Urinary bladder (tissue), 4 donors: ENCODE measurements around the gene TTLL11. TPM values are rescaled to one million over a fixed set of nuclear protein-coding genes. Genes with fewer than 3 reads are reported as not detected.

ENCODE experiments used
- DNase-seq: peaks from one replicate; pipeline ENCODE4 v3.0.0-alpha.2; 2015; ENCODE audit errors: extremely low spot score
- H3K27ac ChIP-seq: one replicate; pipeline ENCODE4 v1.5.1; 2013; ENCODE audit warnings: low read depth, mild to moderate bottlenecking, moderate library complexity
- H3K36me3 ChIP-seq: one replicate; pipeline ENCODE4 v1.6.1; 2013; ENCODE audit warnings: mild to moderate bottlenecking, moderate library complexity; ENCODE audit not compliant: insufficient read depth
- H3K4me1 ChIP-seq: one replicate; pipeline ENCODE4 v1.6.1; 2013; ENCODE audit warnings: mild to moderate bottlenecking, moderate library complexity; ENCODE audit not compliant: insufficient read depth
- H3K4me3 ChIP-seq: one replicate; pipeline ENCODE4 v1.5.1; 2013; ENCODE audit warnings: low read depth, low read length
- WGBS: extraction: QIAGEN DNeasy Blood & Tissue Kit; methylation state at CpG from one replicate; pipeline ENCODE4 v1.1.7; 2013; 5-methylcytosine and 5-hydroxymethylcytosine counted together
- polyA plus RNA-seq: library from polyadenylated mRNA; stranded (reverse); fragments of 200-250 nt; gene quantifications from one replicate; pipeline ENCODE4 v1.2.3, GENCODE V29; 2013
- total RNA-seq: library from RNA; depleted of rRNA; stranded (reverse); fragments of >200 nt; gene quantifications from one replicate; pipeline ENCODE4 v1.2.3, GENCODE V29; 2014
- donor health status: healthy with polysubstance abuse.
- donor health status: healthy.

TTLL11 gene
- total and polyA plus RNA-seq, 2 donors = 12.8 to 14.4 TPM

- no peaks in the 10 kb centered on the region for H3K36me3 ChIP-seq
- WGBS = 91% methylated on average over 3 of the region's 3 CpGs
- no peak overlapping the region for H3K27ac ChIP-seq
- H3K4me3 ChIP-seq = no peak overlapping the region
- H3K4me1 ChIP-seq = no peaks in the 10 kb centered on the region
- no peak for DNase-seq
Measured at GRCh38 chr9:121836366-121836885, 256.7 kb downstream of the TTLL11 start.

GRCh38 chr9:121835587-121836365 is 257.3 kb downstream of the TTLL11 start:
- Histone ChIP-seq H3K4me3 (no peak overlapping the region), H3K36me3 (no peaks in the 10 kb centered on the region), H3K4me1 (no peaks in the 10 kb centered on the region), H3K27ac (no peak overlapping the region)
- 87% methylated on average over 5 of the region's 5 CpGs for WGBS
- no peak for DNase-seq

GRCh38 chr9:121833061-121833460 is 260.0 kb downstream of the TTLL11 start:
- no peak for DNase-seq
- no peaks in the 10 kb centered on the region for H3K36me3 ChIP-seq
- 93% methylated on average over 9 of the region's 9 CpGs for WGBS

GRCh38 chr9:121831869-121832268 is 261.2 kb downstream of the TTLL11 start:
- 97% methylated on average over 3 of the region's 3 CpGs for WGBS
- DNase-seq = no peak
- no peak overlapping the region for H3K4me3 ChIP-seq
- no peaks in the 10 kb centered on the region for H3K4me1 ChIP-seq
- H3K36me3 ChIP-seq = no peaks in the 10 kb centered on the region
- H3K27ac ChIP-seq = no peak overlapping the region

More at GRCh38 chr9:121833061-121833460, 260.0 kb downstream of the TTLL11 start:
- H3K4me1 ChIP-seq = no peaks in the 10 kb centered on the region
- H3K4me3 ChIP-seq = no peak overlapping the region
- no peak overlapping the region for H3K27ac ChIP-seq

- Histone ChIP-seq H3K36me3 (no peaks in the 10 kb centered on the region), H3K4me1 (no peaks in the 10 kb centered on the region), H3K4me3 (no peak overlapping the region), H3K27ac (no peak overlapping the region)
- no peak for DNase-seq
- 91% methylated on average over 3 of the region's 3 CpGs for WGBS
Measured at GRCh38 chr9:121830441-121831140, 262.5 kb downstream of the TTLL11 start.

DNA sequence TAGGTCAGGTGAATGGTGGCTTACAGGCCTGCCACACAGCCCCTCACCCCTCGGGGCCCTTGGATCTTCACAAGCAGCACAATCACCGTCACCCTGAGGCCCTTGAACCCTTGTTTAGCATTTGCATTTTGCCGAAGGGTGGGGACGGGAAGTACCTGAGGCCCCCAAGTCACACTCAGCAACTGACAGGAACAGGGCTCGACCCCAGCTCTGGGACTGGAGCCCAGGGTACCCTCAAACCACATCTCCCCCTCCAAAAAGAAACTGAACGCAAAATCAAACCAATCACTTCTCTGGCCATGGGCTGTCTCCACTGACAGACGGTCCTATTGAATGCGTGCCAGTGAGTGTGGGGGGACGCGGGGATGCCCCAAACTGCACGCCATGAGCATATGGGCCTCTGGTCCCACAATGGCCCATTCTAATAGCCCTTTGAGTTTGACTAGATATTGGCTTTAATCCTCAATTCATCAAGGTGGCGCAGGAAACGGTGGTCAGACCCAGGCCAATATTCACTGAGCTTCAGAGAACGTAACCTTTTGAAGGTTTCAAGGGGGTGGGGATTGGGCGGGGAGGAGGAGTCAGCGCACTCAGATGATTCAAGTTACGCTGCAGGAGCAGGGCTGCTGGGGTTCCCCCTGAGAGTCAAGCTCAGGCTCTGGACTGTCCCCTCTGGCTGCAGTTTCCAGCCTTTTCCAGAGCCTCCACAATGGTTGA is 265.7 kb downstream of the TTLL11 start:
- H3K27ac ChIP-seq = no peak overlapping the region
- no peaks in the 10 kb centered on the region for H3K4me1 ChIP-seq
- 94% methylated on average over 17 of the region's 17 CpGs for WGBS
- DNase-seq = no peak
- H3K36me3 ChIP-seq = no peaks in the 10 kb centered on the region
- H3K4me3 ChIP-seq = no peak overlapping the region

GRCh38 chr9:121826711-121827110 is 266.4 kb downstream of the TTLL11 start:
- Histone ChIP-seq H3K4me3 (no peak overlapping the region), H3K4me1 (no peaks in the 10 kb centered on the region), H3K27ac (no peak overlapping the region), H3K36me3 (no peaks in the 10 kb centered on the region)
- WGBS = 89% methylated on average over 7 of the region's 7 CpGs
- DNase-seq = no peak

DNA sequence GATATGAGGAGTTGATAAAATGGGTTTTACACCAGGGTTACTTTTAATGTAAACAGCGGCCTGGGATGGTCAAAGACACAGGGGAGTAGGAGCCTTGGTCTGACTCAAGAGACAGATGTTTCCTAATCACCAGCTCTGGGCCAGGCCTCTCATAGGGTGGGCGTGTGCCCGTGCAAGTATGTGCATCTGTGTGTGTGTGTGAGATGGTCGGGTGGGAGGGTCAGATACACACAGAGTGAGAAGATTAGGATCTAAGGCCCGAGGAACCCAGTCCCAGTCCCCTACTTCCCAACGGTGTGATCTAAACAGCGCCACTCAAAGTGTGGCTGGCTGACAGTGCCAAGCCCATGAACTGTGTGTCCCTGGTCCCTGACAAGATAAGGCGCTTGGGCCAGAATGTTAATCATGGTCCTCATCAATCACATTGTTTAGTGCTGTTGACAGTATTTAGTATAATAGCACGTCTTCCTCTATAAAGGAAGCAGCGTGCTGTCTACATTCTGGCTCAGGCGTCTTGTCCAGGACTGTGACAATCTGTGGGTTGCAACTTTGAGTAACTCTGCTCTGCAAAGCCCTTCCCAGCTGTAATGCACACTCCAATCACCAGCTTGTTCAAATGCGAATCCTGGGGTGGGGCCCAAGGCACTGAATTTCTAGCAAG is 267.9 kb downstream of the TTLL11 start:
- Histone ChIP-seq H3K4me1 (no peaks in the 10 kb centered on the region), H3K4me3 (no peak overlapping the region), H3K36me3 (no peaks in the 10 kb centered on the region), H3K27ac (no peak overlapping the region)
- DNase-seq = no peak
- WGBS = 69% methylated on average over 12 of the region's 12 CpGs

DNA sequence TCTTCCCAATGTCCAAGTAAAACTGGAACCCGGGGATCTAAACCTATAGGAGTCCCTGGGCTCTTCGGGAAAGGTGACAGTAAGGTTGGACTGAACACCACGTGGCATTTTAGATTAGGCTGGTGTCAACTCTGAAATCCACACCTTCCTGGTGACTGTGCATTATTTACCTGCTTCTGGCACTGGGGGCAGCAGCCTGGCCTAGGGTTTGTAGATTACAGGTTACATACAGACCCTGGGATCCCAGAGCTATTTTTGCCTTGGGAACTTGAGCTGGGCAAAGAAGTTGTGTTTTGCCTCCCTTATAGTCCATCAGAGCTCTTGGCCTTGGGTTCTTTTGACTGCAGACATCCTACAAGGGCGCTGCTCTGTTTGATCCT is 268.5 kb downstream of the TTLL11 start:
- no peaks in the 10 kb centered on the region for H3K36me3 ChIP-seq
- no peak for DNase-seq
- H3K27ac ChIP-seq = no peak overlapping the region
- WGBS = 88% methylated on average over 4 of the region's 4 CpGs
- no peaks in the 10 kb centered on the region for H3K4me1 ChIP-seq
- H3K4me3 ChIP-seq = no peak overlapping the region

- no peak overlapping the region for H3K27ac ChIP-seq
- no peaks in the 10 kb centered on the region for H3K4me1 ChIP-seq
- H3K4me3 ChIP-seq = no peak overlapping the region
- 84% methylated on average over 13 of the region's 13 CpGs for WGBS
- H3K36me3 ChIP-seq = no peaks in the 10 kb centered on the region
- DNase-seq = no peak
Measured at GRCh38 chr9:121823451-121824169, 269.5 kb downstream of the TTLL11 start.

DNA sequence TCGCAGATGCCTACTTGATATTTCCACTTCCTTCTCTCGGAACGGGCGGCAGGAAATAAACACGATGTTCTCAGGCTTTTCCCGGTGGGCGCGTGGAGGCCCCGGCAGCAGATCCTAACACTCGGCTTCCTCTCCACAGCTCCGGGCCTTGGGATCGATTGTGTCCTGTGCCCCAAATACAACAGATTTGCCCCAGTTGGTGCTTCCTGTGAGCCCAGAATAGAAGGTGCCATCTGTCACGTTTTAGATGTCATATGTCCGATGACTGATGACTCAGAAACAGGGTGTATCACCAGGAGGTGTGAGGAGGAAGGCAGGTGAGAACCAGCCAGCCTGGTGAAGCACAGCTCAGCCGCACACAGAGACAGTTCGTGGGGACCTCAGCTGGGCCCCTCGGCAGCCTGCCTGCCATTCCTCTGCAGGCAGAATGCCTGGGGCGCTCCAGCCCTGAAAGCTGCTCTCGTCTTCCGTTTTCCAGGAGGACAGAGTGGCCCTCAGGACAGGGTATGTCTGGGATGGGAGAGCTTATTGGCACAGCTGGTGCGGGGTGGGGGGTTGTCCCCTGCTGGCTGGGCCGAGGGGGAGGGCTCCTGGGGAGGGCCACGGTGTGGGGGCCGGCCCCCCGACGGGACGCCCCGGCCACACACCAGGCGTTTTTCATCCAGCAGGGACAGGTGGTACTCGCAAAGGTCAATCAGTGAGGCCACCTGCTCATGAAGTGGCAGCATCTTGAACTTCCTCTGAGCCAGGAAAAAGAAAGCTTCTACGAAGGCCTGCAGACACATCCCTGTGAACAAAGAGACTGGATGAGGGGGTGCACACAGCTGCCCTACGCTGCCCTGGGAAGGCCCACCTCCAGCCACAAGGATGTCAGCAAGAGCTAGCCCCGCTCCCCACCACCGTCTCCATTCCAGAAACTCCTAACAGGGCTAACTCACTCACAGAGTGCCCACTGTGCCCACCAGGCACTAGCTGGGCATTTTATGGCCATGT is 270.7 kb downstream of the TTLL11 start:
- Histone ChIP-seq H3K4me3 (no peak overlapping the region), H3K27ac (no peak overlapping the region), H3K36me3 (no peaks in the 10 kb centered on the region), H3K4me1 (no peaks in the 10 kb centered on the region)
- WGBS = 87% methylated on average over 34 of the region's 34 CpGs
- no peak for DNase-seq

DNA sequence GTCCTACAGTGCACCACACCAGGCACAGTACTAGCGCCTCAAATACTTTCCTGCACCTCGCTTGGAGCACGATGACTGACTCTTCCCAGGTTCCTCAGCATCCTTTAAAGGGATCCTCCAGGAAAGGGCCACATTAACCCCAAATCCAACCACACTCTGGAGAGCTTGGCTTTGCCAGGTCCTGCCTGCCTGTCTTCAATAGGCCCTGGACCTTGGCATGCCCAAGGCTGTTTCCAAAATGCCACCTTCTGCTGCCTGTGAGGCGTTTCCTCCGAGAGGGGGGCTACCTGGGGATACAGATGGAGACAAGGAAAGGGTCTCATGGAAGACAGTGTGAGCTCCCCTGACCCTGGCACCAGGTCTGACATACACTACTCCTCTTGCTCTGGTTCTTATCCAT is 271.8 kb downstream of the TTLL11 start:
- H3K4me3 ChIP-seq = no peak overlapping the region
- H3K36me3 ChIP-seq = no peaks in the 10 kb centered on the region
- H3K4me1 ChIP-seq = no peaks in the 10 kb centered on the region
- H3K27ac ChIP-seq = no peak overlapping the region
- WGBS = 96% methylated on average over 5 of the region's 5 CpGs
- DNase-seq = no peak
